Activated CD4-positive, alpha-beta T cell treated with anti-CD3 and anti-CD28 coated beads for 24 hours (primary cell): ENCODE results near the gene SMIM24.
A peak's percentile ranks its signal among the peaks of the same experiment; 100 is the strongest.
"Not testable (repeated sequence)": the region's sequence is repeated elsewhere in the genome, so short reads cannot be mapped to it uniquely, and the experiment has no call there.

ENCODE experiments used
- DNase-seq, 2 donors: peaks; one replicate each; pipeline ENCODE4 v3.0.0-alpha.2; 2020; ENCODE audit warnings: low read depth in 2 of 2

The SMIM24 gene

GRCh38 chr19:3514930-3515329 is 34.6 kb upstream of the SMIM24 start:
- no peak for DNase-seq

DNA sequence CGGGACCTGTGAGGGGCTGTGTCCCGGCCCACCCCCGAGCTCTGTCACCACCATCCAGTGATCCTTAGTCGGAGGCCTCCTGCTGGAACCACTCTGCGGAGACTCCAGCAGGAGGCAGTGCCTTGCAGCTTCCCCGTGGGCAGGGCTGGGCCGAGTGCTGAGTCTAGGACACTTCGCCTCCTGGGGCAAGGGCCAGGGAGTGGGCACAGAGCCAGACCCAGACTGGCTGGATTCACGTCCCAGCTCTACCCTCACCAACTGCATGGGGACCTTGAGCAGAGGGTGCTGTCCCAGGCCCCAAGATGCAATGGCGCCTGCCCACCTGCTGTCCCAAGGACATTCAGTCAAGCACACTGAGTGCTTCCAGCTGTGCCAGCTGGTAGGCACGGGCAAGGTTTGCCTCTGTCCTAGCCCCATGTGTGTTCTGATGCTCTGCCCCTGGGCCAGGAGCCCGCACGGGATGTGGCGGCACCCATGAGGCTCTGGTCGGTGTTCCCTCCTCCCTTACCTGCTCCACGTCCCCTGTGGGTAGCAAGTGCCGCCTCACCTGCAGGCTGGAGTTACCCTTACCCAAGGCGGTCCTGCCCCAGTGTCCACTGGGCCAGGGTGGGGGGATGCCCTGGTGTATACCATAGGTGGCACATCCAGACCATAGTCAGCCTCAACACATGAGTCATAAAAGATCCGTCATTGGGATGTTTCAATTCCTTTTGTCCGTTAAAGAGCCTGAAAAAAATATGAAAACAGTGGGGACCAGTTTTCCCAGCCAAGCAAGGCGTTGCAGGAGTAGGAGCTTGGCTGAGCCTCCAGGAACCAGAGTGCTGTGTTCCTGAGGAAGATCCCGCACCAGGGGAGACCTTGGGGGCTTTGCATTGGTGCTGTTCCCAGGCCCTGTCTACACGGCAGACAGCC is 33.2 kb upstream of the SMIM24 start:
- no peak for DNase-seq

DNA sequence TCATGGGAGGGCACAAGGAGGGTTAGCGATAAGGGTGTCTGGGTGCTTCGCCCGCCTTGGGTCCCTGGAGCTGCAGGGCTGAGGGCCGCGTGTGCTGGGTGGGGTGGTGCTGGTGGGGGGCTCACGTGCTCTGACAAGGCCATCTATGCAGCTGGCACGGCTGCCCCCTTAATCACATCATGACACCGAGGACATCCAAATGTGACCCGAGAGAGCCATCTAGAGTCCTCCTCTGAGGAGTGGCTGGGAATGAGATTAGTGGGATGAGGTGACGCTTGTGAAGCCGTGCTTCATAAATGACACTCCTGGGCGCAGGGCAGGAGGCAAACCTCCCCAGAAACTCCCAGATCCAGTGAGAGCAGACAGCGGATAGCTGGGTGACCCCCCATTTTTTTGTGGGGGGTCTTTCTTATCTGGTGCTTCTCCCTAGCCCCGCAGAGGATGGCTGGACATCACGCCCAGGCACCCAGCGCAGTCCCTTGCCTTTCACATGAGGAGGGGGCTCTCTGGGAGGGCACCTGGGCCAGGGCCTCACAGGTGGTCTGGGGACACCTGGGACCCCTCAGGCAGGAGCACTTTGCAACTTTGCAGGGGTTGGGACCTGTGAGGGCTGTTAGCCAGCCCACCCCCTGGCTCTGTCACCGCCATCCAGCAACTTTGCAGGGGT is 32.4 kb upstream of the SMIM24 start:
- DNase-seq = no peak

GRCh38 chr19:3511506-3512251 is 31.4 kb upstream of the SMIM24 start:
- DNase-seq = no peak

DNA sequence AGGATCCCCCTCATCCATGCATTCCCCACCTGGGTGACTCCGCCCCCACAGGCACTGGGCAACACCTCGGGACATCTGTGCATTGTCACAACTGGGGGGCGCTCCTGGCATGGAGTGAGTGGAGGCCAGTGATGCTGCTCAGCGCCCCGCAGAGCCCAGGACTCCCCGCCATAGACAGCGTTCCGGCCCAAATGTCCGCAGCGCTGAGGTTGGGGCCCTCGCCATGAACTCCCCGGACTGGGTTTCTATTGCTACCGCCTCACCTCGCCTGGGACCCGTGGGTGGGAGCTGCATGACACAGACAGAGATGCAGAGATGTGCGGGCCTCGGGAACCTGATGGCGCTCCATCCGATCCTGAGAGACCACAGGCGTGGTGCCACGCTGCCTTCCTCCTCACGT is 30.4 kb upstream of the SMIM24 start:
- no peak for DNase-seq

GRCh38 chr19:3509566-3509989 is 29.3 kb upstream of the SMIM24 start:
- DNase-seq = no peak

- DNase-seq = no peak
Measured at GRCh38 chr19:3508771-3509535, 28.6 kb upstream of the SMIM24 start.

DNA sequence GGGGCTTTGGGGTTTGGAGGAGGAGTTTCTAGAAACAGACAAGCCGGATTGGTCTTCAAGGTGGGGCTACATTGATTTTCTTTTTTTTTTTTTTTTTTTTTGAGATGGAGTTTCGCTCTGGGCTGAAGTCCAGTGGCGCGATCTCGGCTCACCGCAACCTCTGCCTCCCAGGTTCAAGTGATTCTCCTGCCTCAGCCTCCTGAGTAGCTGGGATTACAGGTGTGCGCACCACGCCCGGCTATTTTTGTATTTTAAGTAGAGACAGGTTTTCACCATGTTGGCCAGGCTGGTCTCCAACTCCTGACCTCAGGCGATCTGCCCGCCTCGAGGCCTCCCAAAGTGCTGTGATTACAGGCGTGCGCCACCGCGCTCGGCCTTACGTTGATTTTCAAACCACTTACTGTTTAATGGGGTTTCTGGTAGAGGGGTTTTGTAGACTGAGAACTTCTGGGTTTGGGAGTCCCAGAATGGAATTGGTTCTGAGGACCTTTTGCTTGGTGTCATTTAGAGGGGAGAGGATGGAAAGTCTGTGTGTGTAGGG is 27.9 kb upstream of the SMIM24 start:
- DNase-seq = not testable (repeated sequence)

- no peak for DNase-seq
Measured at GRCh38 chr19:3507371-3508120, 27.2 kb upstream of the SMIM24 start.

- DNase-seq = no peak
Measured at GRCh38 chr19:3506384-3507340, 26.3 kb upstream of the SMIM24 start.

- peak; percentile 98 to 99 for DNase-seq
Measured at GRCh38 chr19:3505598-3506383, 25.5 kb upstream of the SMIM24 start, which contains the start of gene FZR1. Gene FZR1 (plus strand): TSS chr19:3506311. CDS start chr19:3522990, 16,679 bp downstream.

DNA sequence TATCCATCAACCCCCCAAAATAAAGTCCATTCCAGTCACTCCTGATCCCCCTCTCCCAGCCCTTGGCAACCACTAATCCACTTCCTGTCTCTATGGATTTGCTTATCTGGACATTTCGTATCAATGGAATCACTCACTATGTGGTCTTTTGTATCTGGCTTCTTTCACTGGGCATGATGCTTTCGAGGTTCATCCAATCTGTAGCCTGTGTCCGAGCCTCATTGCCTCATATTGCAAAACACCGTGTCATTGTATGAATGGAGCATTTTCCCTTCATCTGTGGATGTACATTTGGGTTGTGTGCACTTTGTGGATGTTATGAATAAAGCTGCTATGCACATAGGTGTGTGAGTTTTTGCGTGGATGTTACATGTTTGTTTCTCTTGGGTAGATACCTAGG is 24.4 kb upstream of the SMIM24 start:
- no peak for DNase-seq

GRCh38 chr19:3503036-3503572 is 22.8 kb upstream of the SMIM24 start:
- DNase-seq = no peak

GRCh38 chr19:3501780-3502179 is 21.5 kb upstream of the SMIM24 start:
- no peak for DNase-seq

DNA sequence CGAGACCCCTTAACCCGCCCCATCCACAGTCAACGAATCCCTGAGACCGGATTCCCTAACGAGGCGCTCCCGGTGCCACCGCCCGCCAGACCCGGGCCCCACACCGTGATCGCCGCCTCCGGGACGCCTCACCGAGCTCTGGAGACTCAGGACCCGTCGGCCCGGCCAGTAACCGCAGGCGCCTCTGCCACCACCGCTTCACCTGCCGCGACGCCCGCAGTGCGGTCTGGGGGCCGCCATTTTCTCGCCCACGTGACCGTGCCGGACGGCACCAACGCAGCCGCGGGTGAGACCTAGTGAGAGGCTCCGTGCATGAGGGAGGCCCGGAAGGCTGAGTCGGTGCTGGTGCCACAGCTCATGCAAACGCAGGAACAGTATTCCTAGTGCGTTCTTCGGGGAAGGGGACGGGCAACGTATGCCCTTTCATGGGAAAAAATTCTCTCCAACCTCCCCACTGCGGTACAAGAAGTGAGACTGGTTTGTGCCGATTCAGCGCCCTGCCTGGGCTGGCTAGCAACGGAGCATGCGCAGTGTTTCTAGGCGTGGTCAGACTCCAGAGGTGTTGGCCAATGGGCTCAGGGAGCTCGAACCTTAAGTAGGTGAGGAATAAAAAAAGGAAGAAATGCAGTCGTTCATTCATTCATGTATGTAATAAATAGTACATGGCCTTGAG is 20.2 kb upstream of the SMIM24 start, which contains the start of gene DOHH:
Gene DOHH (minus strand): TSS at position 246 of the 673 bp plus-strand sequence. CDS start 3,860 bp downstream, outside the sequence.
- DNase-seq = peak; percentile 92 to 95

DNA sequence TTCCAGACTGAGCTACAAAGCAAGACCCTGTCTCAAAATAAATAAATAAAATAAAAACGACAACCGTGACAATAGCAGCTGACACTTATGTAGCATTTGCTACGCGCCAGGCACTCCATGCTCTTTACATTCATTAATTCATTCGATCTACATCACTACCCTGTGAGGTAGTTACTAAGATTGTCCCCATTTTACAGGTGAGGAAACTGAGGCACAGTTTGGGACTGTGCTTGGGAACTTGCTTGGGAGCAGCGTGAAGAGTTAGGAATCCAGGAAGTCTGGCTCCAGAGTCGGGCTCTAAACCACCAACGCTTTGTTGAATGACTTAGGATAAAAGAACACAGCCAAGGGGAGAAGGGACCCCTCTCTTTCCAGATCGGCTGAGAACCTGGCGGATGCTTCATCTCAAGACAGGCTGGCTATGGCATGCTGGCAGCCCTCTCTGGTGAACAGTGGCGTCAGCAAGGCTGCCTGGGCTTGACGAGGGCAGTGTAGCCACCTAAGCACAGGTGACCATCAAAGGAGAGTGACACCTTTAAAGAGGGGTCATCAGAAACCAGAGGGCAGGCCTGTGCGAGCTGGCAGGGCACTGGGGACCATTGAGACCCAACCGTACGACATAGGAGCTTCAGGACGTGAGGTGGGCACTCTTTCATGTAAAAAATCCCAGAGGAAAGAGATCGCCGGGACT is 19.6 kb upstream of the SMIM24 start:
- DNase-seq = no peak
